BJ (cell line): ENCODE data around the gene TTC7B. TPM values are rescaled to one million over a fixed set of nuclear protein-coding genes. Genes with fewer than 3 reads are reported as not detected.

Source experiments
- CTCF ChIA-PET: fragments of 350-600 bp; formaldehyde crosslinking; extraction: SDS; loops from one replicate; lab custom pipeline; 2021; ENCODE audit warnings: antibody characterized with exemption, inconsistent platforms; lab: Yijun Ruan, JAX
- POLR2A ChIA-PET: fragments of 300-600 bp; sonication (Branson Sonifier 250); formaldehyde crosslinking; extraction: SDS; loops from one replicate; lab custom pipeline; 2021; ENCODE audit warnings: antibody characterized with exemption; lab: Charles Lee
- DNase-seq: peaks from one replicate; pipeline ENCODE4 v3.0.0-alpha.2; 2011; ENCODE audit warnings: low read depth
- H3K27me3 ChIP-seq: 2 replicates; pipeline ENCODE4 v1.6.0; 2011; ENCODE audit warnings: low read length; ENCODE audit not compliant: control insufficient read depth, insufficient read depth
- H3K36me3 ChIP-seq: 2 replicates; pipeline ENCODE4 v1.5.1; 2011; ENCODE audit warnings: low read length; ENCODE audit not compliant: control insufficient read depth, insufficient read depth
- H3K4me3 ChIP-seq: 2 replicates; pipeline ENCODE4 v1.5.1; 2011; ENCODE audit warnings: low read depth, mild to moderate bottlenecking, control low read depth, low read length
- polyA plus RNA-seq: library from polyadenylated mRNA; depleted of rRNA; stranded (reverse); fragments of >200 nt; gene quantifications from 2 replicates; pipeline ENCODE4 v1.2.3, GENCODE V29; 2011
- TF ChIP-seq, protein P1 (sequence below): IDR thresholded peaks from 2 replicates; pipeline ENCODE4 v1.5.1; 2011; ENCODE audit warnings: low read depth, mild to moderate bottlenecking, control low read depth, inconsistent platforms, low read length, moderate library complexity; ENCODE audit not compliant: insufficient read depth

Gene TTC7B
- polyA plus RNA-seq, 1 experiment, result 46.9 TPM

DNA sequence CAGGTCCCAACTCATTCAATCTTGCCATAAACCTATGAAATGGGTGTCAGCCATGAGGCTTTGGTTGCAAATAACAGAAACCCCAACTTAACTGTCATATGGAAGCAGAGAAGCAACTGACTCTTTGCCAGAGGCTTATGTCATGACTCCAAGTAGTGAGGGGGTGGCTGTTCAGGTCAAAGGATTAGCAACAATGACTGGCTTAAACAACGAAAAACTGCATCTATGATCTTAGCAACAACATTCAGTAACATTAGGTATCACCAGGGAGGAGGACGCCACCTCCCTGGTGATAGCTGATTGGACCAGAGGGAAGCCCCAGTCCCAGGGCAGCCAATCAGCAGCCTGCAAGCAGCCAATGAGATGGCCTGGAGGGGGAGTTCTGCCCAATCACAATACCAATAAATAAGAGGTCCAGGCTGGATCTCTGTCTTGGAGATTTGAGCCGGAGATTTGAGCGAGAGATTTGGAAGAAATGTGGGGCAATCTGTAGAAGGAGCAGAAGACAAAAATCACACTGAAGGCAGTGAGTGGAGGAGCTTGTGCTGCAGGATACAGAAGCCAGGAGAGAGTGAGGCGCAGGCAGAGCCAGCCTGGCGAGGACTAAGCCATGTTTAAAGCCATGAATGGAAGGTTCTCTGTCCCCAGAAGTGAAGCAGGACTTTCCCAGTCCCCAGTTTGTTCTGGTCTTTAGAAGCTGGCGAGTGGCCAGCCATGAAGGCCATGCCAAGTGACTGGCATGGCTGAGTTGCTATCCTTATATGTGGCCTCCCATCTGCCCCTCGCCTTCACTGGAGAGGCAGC is 326.1 kb downstream of the TTC7B start:
- Histone ChIP-seq H3K36me3 (no peaks in the 10 kb centered on the region), H3K4me3 (no peak overlapping the region), H3K27me3 (peaks cover 3% of the 10 kb centered on the region)
- TF ChIP-seq, protein P1, sequence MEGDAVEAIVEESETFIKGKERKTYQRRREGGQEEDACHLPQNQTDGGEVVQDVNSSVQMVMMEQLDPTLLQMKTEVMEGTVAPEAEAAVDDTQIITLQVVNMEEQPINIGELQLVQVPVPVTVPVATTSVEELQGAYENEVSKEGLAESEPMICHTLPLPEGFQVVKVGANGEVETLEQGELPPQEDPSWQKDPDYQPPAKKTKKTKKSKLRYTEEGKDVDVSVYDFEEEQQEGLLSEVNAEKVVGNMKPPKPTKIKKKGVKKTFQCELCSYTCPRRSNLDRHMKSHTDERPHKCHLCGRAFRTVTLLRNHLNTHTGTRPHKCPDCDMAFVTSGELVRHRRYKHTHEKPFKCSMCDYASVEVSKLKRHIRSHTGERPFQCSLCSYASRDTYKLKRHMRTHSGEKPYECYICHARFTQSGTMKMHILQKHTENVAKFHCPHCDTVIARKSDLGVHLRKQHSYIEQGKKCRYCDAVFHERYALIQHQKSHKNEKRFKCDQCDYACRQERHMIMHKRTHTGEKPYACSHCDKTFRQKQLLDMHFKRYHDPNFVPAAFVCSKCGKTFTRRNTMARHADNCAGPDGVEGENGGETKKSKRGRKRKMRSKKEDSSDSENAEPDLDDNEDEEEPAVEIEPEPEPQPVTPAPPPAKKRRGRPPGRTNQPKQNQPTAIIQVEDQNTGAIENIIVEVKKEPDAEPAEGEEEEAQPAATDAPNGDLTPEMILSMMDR, result no peak
- no peak for DNase-seq
- CTCF ChIA-PET, result no interaction called here
- POLR2A ChIA-PET, result no interaction called here

DNA sequence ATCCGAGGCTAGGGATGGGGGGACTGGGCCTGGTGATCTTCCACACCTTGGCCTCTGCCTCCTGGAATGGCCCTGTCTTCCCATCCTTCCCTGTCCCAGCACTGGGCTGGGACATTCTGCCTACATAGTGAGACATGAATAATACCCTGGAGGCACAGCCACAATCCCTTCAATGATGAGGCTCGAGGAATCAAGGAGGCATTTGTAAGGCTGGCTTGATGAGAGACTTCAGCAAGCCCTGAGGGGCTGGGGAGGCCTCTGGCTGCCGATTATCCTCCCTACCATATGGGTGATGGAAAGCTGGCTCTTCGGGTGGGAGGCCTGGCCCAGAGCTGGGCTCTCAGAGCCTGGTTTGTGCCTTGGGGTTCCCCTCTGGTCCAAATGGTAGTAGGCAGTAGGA is 326.9 kb downstream of the TTC7B start:
- TF ChIP-seq, protein P1, result no peak
- ChIA-PET CTCF (no interaction called here), POLR2A (no interaction called here)
- Histone ChIP-seq H3K4me3 (no peak overlapping the region), H3K36me3 (no peaks in the 10 kb centered on the region), H3K27me3 (peaks cover 3% of the 10 kb centered on the region)
- DNase-seq, result no peak

DNA sequence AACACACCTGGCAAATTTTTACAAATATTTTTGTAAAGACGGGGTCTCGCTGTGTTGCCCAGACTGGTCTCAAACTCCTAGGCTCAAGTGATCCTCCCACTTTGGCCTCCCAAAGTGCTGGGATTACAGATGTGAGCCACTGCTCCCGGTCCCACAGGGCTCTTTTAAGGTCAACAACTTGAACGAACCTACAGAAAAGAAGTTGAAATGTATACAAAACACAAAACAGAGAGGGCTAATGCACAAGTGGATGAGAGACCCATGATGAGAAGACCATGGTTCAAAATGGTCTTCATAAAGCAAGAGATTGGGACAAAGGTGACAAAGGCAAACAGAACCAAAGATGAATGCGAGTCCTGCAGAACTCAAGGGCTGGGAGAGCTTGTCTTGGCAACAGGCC is 328.0 kb downstream of the TTC7B start:
- ChIA-PET POLR2A (no interaction called here), CTCF (no interaction called here)
- TF ChIP-seq, protein P1, result no peak
- Histone ChIP-seq H3K4me3 (no peak overlapping the region), H3K27me3 (peaks cover 3% of the 10 kb centered on the region), H3K36me3 (no peaks in the 10 kb centered on the region)
- DNase-seq, result no peak

DNA sequence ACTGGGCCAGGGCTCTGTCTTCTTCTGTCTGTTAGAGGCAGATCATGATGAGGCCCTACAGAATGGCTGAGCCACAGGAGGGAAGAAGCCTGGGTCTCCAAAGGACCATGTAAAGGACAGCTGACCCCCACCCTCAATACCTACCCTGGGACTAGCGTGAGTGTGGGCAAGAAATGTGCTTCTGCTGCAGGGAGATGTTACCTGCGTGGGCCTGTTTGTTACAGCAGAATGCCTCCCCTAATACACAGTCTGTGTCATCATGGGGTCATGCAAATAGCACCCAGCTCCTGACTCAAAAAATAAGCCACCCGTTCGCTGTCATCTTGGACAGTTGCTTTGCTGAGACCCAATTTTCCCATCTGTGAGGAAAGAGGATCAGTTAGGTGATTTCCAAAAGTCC is 328.8 kb downstream of the TTC7B start:
- peaks cover 3% of the 10 kb centered on the region for H3K27me3 ChIP-seq
- ChIA-PET CTCF (no interaction called here), POLR2A (no interaction called here)
- no peak for DNase-seq
- no peaks in the 10 kb centered on the region for H3K36me3 ChIP-seq
- TF ChIP-seq, protein P1, result no peak
- no peak overlapping the region for H3K4me3 ChIP-seq

DNA sequence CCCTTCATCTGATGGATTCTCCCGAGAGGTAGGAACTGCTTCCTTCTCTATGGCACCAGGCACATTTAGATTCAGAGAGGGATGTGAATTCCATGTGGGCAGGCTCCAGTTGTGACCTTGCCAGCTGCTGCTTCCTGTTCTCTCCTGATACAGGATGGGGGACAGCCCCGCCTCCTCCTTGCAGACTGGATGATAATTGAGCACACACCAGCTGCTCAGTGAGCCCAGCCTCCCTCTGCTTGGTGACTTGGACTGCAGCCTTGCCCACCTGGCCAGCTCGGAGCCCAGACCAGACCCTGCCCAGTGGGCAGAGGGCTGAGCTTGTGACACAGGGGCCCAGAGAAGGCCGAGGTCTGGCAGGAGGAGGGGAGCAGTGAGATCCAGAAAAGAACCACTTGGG is 329.2 kb downstream of the TTC7B start:
- POLR2A ChIA-PET, result no interaction called here
- DNase-seq, result no peak
- H3K27me3 ChIP-seq, result peaks cover 3% of the 10 kb centered on the region
- H3K4me3 ChIP-seq, result no peak overlapping the region
- no peaks in the 10 kb centered on the region for H3K36me3 ChIP-seq
- TF ChIP-seq, protein P1, result no peak
- CTCF ChIA-PET, result no interaction called here
